Testis (tissue), 2 donors: ENCODE measurements around the gene DDX31.

Experiments used
- CTCF ChIP-seq, 3 experiments: fragments of 450-650 bp in 2 of 3; fragments of 200-600 bp in 1 of 3; sonication (generic) in 1 of 3; IDR thresholded peaks; one replicate each; pipeline ENCODE4 v1.5.1; 2016 to 2019; ENCODE audit warnings: antibody characterized with exemption in 3 of 3, mild to moderate bottlenecking in 2 of 3, moderate library complexity in 1 of 3
- POLR2A ChIP-seq: fragments of 450-650 bp; IDR thresholded peaks from one replicate; pipeline ENCODE4 v1.6.1; 2017; ENCODE audit warnings: antibody characterized with exemption, mild to moderate bottlenecking, moderate library complexity

DNA sequence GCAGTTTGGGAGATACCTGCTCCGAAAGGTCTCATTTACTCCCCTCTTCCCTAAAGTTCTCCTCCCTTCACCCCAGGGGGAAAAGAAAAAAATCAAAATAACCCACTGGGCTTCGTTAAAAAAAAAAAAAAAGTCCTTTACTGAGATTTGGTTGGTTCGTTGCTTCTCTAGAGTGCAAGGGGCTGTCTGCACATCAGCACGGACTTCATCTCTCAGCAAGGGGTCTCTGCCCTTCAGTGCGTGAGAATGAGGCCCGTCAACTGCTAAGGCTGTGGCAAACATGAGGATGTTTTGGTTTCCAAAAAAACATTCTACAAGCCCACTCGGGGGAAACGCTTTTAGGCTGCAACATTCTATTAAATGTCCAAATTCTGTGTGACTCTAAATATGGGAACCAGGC lies 77.3 kb downstream of the DDX31 start:
- no peak for TF ChIP-seq POLR2A
- TF ChIP-seq CTCF (IDR thresholded peaks at IDR 0.05) = no peak
